A673 (cell line): ENCODE results near the gene LAMA4.

Experiments used
- EZH2 ChIP-seq: fragments of 200-600 bp; sonication (generic); IDR thresholded peaks from 2 replicates; pipeline ENCODE4 v1.6.1; 2017; ENCODE audit warnings: borderline replicate concordance, low read depth, mild to moderate bottlenecking, mixed read lengths, antibody characterized with exemption, low read length; ENCODE audit not compliant: poor library complexity, severe bottlenecking
- TF ChIP-seq, protein P1 (sequence below): fragments of 300-800, 200-600 bp; sonication (generic); conservative IDR thresholded peaks from 2 replicates; pipeline ENCODE4 v1.5.1; 2017; ENCODE audit warnings: low read depth, mild to moderate bottlenecking, antibody characterized with exemption, low read length, moderate library complexity, mixed read lengths

DNA sequence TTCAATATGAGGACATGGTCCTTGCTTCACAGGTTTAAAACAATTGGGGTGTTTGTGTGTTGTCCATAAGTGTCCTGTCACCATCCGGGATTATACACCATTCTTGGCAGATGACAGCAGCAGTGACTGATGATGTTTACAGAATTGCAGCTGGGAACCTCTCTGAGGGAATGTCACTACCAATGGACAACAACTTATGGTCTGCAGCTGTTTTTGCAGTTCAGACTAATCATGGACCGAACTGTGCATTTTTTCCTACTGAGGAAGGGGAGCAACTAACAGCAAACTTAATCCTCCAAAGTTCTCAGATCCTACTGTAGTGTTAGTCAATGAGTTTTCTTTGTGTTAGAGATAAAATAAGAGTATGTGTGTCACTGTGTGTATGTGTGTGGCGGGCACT lies 140.9 kb downstream of the LAMA4 start:
- TF ChIP-seq EZH2: no peak
- TF ChIP-seq, protein P1, sequence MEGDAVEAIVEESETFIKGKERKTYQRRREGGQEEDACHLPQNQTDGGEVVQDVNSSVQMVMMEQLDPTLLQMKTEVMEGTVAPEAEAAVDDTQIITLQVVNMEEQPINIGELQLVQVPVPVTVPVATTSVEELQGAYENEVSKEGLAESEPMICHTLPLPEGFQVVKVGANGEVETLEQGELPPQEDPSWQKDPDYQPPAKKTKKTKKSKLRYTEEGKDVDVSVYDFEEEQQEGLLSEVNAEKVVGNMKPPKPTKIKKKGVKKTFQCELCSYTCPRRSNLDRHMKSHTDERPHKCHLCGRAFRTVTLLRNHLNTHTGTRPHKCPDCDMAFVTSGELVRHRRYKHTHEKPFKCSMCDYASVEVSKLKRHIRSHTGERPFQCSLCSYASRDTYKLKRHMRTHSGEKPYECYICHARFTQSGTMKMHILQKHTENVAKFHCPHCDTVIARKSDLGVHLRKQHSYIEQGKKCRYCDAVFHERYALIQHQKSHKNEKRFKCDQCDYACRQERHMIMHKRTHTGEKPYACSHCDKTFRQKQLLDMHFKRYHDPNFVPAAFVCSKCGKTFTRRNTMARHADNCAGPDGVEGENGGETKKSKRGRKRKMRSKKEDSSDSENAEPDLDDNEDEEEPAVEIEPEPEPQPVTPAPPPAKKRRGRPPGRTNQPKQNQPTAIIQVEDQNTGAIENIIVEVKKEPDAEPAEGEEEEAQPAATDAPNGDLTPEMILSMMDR: no peak
